Measurements from ENCODE around the gene HES4.
"Not testable (repeated sequence)": the region's sequence is repeated elsewhere in the genome, so short reads cannot be mapped to it uniquely, and the experiment has no call there.

The HES4 gene

GRCh38 chr1:996851-997712, 2.8 kb downstream of the HES4 start:
- no peak for DNase-seq (ENCODE audit: low spot score)
- TF ChIP-seq CTCF (IDR thresholded peaks at IDR 0.05; ENCODE audit: extremely low read depth, insufficient read depth, missing control alignments) = no peak
- in situ Hi-C loops (cut with MboI; ENCODE audit: low pct_unique_long_range_greater_than_20kb, low sequenced_read_pairs, unreplicated experiment) = no loop called here

- in situ Hi-C loops (cut with MboI; ENCODE audit: low pct_unique_long_range_greater_than_20kb, low sequenced_read_pairs, unreplicated experiment) = no loop called here
- no peak for DNase-seq (ENCODE audit: low spot score)
- TF ChIP-seq CTCF (IDR thresholded peaks at IDR 0.05; ENCODE audit: extremely low read depth, insufficient read depth, missing control alignments) = no peak
These were observed 3.9 kb downstream of the HES4 start for GRCh38 chr1:995665-996633.

DNA sequence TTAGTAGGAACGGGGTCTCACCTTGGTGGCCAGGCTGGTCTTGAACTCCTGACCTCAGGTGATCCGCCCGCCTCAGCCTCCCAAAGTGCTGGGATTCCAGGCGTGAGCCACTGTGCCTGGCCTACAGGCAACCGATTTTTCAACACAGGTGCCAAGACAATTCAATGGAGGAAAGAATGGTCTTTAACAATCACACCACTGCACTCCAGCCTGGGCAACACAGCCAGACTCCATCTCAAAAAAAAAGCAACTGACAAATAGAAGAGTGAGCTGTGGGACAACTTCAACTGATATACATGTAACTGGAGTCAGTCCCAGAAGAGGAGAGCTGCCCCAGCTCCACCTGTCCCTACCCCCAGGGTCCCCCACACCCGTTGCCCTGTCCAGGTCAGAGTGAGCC, 5.4 kb downstream of the HES4 start:
- in situ Hi-C loops (cut with MboI; ENCODE audit: low pct_unique_long_range_greater_than_20kb, low sequenced_read_pairs, unreplicated experiment); DNase-seq (ENCODE audit: low spot score): not testable (repeated sequence)

DNA sequence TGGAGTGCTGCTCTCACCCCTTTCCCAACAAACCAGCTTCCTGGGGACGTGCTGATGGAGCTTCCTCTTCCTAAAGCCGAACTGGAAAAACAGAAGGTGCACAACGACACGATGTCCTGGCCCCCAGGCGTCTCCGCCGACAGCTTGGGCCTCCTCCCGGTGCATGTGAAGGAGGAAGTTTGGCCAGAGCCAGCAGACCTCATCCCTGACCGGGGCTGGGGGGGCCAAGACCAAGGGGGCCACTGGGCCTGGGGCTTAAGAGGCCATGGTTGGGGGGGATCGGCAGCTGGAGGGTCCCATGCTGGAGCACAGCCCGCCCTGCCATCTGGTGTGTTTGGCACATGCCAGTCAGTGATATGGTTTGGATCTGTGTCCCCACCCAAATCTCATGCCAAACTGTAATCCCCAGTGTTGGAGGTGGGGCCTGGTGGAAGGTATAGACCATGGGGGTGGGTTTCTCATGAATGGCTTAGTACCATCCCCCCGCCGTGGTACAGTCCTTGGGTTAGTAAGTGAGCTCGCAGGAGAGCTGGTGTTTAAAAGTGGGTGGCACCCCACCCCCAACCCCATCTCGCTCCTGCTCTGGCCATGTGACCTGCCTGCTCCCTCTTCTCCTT, 6.4 kb downstream of the HES4 start:
- TF ChIP-seq CTCF (IDR thresholded peaks at IDR 0.05; ENCODE audit: extremely low read depth, insufficient read depth, missing control alignments) = no peak
- no peak for DNase-seq (ENCODE audit: low spot score)
- in situ Hi-C loops (cut with MboI; ENCODE audit: low pct_unique_long_range_greater_than_20kb, low sequenced_read_pairs, unreplicated experiment) = no loop called here

DNA sequence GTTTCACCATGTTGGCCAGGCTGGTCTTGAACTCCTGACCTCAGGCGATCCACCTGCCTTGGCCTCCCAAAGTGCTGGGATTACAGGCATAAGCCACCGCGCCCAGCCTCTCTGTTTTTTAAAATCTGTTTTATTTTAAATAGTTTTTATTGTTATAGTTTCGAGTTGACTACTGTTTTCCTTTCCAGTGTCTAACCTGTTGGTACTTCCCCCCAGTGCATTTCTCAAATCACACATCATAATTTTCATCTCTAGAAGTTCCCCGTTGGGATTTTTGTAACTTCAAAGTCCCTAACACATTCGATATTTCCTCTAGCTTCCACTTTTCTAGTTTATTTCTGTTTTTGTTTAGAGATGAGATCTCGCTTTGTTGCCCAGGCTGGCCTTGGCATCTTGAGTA, 7.5 kb downstream of the HES4 start:
- no peak for DNase-seq (ENCODE audit: low spot score)
- TF ChIP-seq CTCF (IDR thresholded peaks at IDR 0.05; ENCODE audit: extremely low read depth, insufficient read depth, missing control alignments) = no peak
- in situ Hi-C loops (cut with MboI; ENCODE audit: low pct_unique_long_range_greater_than_20kb, low sequenced_read_pairs, unreplicated experiment) = no loop called here

DNA sequence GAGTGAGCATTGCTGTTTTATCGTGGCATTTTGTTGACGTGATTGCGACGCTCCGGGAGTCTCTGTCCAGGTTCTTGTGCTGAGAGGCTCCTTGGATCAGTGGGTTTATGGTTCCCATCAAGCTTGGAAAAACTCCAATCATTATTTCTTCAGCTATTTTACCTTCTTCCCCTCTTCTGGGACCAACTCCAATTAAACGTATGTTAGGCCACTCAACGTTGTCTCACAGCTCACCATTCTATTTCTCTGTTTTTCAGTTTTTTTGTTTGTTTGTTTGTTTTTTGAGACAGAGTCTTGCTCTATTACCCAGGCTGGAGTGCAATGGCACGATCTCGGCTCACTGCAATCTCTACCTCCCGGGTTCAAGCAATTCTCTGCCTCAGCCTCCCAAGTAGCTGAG, 8.0 kb downstream of the HES4 start:
- no peak for TF ChIP-seq CTCF (IDR thresholded peaks at IDR 0.05; ENCODE audit: extremely low read depth, insufficient read depth, missing control alignments)
- no peak for DNase-seq (ENCODE audit: low spot score)
- in situ Hi-C loops (cut with MboI; ENCODE audit: low pct_unique_long_range_greater_than_20kb, low sequenced_read_pairs, unreplicated experiment) = no loop called here

DNA sequence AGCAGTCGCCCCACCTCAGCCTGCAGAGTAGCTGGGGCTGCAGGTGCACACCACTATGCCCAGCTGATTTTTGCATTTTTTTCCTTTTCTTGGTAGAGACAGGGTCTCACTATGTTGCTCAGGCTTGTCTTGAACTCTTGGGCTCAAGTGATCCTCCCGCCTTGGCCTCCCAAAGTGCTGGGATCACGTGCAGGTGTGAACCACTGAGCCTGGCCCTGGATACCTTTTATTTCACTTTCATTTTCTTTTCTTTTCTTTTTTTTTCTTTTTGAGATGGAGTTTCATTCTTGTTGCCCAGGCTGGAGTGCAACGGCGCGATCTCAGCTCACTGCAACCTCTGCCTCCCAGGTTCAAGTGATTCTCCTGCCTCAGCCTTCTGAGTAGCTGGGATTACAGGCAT, 8.6 kb downstream of the HES4 start:
- in situ Hi-C loops (cut with MboI; ENCODE audit: low pct_unique_long_range_greater_than_20kb, low sequenced_read_pairs, unreplicated experiment); DNase-seq (ENCODE audit: low spot score): not testable (repeated sequence)

DNA sequence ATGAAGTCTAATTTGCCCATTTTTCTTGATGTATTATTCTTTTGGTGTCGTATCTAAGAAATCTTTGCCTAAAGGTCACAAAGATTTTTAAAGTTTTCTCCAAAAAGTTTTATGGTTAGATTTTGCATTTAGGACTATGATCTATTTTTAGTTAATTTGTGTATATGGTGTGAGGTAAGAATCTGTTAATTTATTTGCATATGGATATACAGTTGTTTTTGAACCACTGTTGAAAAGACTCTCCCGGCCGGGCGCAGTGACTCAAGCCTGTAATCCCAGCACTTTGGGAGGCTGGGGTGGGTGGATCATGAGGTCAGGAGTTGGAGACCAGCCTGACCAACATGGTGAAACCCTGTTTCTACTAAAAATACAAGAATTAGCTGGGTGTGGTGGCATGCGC, 11.8 kb downstream of the HES4 start:
- in situ Hi-C loops (cut with MboI; ENCODE audit: low pct_unique_long_range_greater_than_20kb, low sequenced_read_pairs, unreplicated experiment); DNase-seq (ENCODE audit: low spot score): not testable (repeated sequence)
